Activated CD8-positive, alpha-beta memory T cell treated with anti-CD3 and anti-CD28 coated beads, Interleukin-2, amount 50 U/mL, for 24 hours (primary cell): ENCODE data around the gene KIRREL3.
"Not testable (repeated sequence)": the region's sequence is repeated elsewhere in the genome, so short reads cannot be mapped to it uniquely, and the experiment has no call there.

Experiments used
- DNase-seq: peaks from one replicate; pipeline ENCODE4 v3.0.0-alpha.2; 2020; ENCODE audit errors: extremely low read depth

KIRREL3 gene

GRCh38 chr11:126952533-126952932 lies 48.0 kb downstream of the KIRREL3 start:
- DNase-seq: not testable (repeated sequence)

GRCh38 chr11:126951465-126951864 lies 49.1 kb downstream of the KIRREL3 start:
- no peak for DNase-seq

- DNase-seq: no peak
Observed at GRCh38 chr11:126949066-126949891, 51.3 kb downstream of the KIRREL3 start.

DNA sequence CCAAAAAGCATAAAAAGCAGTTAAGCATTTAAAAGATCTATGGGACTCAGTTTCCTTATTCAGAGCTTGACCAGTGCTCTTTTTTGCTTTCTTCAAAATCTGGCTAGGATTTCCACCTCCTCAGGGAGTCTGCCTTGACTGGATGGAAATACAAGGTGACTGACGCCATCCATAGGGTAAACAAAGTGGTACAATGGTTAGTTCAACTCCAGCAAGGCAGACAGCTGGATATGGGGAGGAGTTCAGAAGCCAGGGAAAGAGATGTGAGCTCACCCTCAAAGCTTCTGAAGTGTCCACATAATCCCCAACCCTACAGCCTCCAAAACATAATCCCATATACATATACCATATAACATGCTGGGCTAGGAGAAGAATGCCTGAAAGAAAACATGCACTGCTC lies 52.0 kb downstream of the KIRREL3 start:
- no peak for DNase-seq

DNA sequence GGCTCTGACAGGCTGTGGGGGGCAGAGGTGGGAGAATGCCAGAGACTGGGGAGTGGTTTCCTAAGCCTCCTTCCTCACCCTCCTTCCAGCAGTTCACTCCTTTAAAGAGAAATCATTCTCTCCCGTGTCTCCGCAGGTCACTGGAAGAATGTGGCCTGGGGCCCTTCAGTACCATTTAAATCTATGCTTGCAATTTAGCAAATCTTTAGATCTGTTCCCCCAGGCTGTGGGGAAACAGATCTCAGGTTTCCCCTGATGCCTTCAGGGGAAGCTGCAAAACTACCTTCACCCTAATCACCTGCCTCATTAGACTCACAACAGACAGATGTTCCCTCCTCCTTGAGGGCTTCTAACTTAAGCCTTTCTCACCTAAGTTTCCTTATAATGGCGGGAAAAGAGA lies 55.3 kb downstream of the KIRREL3 start:
- no peak for DNase-seq

DNA sequence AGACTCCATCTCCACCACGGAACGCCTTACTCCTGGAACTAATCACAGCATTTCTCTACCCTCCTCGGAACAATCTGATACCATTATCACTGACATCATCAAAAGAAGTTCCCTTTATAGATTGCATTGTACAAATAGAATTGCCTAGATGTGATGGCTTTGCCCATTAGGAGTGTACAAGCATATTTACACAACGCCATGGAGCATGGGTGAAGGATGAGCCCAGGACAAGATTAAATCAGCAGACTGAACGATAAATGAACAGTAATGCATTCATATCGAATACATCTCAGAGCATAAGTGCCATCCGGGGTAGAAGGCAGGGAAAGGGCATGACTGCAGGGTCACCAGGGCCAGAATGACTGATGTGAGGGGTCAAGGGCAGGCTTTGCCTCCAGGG lies 57.3 kb downstream of the KIRREL3 start:
- no peak for DNase-seq

- no peak for DNase-seq
Observed at GRCh38 chr11:126942146-126942545, 58.4 kb downstream of the KIRREL3 start.

DNA sequence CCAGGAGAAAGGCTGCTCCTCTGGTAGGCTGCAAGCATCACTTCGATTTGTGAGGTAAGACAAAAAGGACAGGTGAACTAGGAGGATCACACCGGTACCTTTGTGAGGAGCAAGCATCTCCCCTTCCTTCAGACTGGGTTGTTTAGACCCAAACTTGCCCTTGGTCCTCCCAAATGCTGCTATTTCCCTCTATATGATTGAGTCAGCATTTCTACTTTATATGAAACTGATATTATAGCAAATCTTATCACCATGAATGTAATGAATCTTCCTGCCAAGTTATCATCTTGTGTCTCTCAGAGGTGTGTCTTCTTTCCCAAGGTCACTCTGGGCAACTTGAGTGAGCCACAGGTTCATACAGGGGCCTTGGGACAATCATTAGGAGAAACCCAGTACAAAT lies 61.0 kb downstream of the KIRREL3 start:
- no peak for DNase-seq

DNA sequence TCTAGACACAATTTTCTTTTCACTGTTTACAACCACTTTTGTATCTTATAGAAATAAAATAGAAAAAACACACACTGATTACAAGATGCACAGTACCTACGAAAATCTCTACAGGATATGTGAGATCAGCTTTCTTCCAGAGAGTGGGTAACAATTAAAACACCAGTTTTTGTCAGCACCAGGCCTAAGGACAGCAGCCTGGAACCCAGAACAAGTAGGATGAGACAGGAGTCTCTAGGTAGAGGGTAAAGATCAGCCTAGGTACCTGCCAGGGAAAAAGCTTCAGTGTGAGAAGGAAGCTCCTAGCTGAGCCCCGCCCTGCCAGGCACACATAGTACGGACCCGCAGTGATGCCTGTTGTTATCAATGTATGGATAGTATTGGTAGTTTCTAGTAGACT lies 61.9 kb downstream of the KIRREL3 start:
- DNase-seq: no peak

DNA sequence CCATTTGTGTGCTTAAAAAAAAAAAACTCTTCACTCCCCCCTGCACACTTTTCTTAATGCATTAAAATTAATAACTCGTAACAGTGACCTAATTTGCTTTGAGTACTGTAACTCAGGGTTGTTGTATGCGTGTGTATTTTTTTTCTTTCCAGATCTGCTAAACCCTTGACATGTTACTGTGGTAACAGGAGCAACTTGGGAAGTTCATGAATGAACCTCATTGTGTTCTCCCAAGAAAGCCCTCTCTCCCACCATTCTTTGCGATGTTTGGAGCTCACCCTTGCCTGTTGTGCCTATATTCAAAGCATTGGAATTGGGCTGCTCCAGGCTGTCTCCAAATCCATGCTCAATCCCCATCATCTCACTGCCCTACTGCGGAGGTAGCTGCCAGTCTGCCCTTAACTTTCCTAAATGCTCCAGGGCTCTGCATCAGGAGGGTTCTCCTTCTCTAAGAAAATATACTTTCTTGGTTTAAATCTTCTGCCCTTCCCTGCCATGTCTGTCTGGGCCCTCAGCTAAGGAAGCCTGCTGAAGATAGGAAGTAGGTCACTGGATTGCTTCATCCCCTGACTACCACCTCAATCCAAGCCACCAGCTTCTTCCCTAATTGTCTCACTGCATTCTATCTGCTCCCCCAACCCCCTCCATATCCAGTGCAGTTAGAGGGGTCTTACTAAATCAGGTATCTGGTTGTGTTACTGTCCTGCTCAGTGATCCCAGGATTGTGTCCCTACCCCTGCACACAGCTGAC lies 70.3 kb downstream of the KIRREL3 start:
- DNase-seq: no peak

- DNase-seq: no peak
Observed at GRCh38 chr11:126929179-126930061, 71.2 kb downstream of the KIRREL3 start.

- no peak for DNase-seq
Observed at GRCh38 chr11:126927623-126928022, 72.9 kb downstream of the KIRREL3 start.

- no peak for DNase-seq
Observed at GRCh38 chr11:126926376-126926791, 74.2 kb downstream of the KIRREL3 start.

DNA sequence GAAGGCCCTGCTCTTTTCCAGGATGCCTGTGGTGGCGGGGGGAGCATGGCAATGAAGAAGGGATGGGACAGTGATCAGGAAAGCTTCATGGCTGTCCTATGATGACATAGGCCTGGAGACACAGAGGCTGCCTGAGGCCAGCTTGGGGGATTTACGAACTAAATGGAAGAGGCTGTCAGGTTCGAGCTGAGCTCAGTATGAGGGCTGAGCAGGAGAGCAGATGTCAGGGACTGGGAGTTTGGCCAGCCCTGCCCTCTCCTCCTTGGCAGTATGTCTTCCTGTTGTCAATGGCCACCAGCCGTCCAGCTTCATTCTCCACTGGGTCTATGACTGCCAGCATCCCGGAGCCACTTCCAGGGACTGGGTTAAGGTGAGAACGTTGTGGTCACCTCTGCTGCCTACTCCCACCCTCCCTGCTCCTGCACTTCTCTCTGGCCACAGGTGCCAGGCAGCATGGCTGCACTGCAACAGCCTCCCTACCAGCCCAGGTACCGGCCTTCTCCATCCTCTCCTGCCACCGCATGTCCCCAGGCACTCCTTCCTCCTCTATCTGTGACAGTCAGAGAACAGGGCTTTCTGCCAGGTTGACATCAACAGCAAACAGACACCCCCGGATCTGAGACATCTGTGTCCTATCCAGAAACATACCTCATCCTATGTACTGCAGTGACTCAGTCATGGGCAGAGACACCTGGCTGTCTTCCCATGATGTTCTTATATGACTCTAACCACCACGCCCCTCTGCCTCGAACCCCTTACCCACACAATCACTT lies 75.1 kb downstream of the KIRREL3 start:
- no peak for DNase-seq

GRCh38 chr11:126924376-126925040 lies 76.1 kb downstream of the KIRREL3 start:
- no peak for DNase-seq

- no peak for DNase-seq
Observed at GRCh38 chr11:126920833-126921232, 79.7 kb downstream of the KIRREL3 start.

DNA sequence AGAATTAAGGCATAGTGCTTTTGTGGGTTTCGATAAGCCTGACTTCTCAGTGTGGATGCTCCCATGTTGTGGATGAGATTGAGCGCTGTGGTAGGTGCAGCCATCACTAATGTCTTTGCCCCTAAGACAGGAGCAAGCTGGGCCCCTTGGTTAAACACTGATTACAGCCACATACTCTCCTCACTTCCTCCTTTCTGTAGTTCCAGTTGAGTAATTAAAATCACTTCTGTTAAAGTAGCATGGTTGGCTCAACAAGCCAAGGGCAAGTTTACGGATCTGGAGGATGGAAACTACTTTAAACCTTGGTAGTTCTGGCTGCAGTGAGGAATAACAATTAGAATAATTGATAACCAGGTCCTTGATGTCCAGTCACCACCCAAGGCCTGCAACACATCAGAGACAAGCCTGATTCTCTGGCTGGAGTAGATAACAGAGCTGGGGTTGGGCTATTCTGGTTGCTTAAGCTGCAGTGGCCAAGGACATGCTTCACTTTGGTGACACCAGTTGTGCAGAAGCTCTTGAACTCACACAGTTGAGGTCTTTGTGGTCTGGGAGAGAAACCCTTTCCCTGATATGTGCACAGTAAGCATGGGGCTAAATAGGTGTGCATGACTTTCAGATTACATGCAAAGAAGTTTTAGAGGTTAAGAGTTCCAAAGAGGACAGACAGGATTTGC lies 81.3 kb downstream of the KIRREL3 start:
- no peak for DNase-seq

DNA sequence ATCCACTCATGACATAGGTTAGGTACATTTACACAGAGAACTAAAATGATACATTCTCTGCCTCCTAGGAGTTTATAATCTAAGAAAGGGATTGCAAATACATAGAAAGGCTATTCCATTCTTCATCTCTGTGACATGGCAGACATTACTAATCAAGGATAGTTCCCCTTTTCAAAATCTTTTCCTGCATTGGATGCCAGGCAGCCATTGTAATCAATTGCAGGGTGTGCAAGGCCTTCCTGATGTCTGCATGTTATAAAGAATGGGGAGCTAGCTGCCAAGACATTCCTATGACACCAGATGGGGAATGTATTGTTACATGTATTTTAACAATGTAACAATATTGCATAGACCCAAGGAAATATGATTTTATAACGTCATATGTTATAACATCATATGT lies 82.0 kb downstream of the KIRREL3 start:
- DNase-seq: no peak

- DNase-seq: no peak
Observed at GRCh38 chr11:126917531-126918204, 82.9 kb downstream of the KIRREL3 start.

GRCh38 chr11:126915430-126915829 lies 85.1 kb downstream of the KIRREL3 start:
- no peak for DNase-seq
